Measurements from ENCODE around the gene CD244.

CD244 gene

DNA sequence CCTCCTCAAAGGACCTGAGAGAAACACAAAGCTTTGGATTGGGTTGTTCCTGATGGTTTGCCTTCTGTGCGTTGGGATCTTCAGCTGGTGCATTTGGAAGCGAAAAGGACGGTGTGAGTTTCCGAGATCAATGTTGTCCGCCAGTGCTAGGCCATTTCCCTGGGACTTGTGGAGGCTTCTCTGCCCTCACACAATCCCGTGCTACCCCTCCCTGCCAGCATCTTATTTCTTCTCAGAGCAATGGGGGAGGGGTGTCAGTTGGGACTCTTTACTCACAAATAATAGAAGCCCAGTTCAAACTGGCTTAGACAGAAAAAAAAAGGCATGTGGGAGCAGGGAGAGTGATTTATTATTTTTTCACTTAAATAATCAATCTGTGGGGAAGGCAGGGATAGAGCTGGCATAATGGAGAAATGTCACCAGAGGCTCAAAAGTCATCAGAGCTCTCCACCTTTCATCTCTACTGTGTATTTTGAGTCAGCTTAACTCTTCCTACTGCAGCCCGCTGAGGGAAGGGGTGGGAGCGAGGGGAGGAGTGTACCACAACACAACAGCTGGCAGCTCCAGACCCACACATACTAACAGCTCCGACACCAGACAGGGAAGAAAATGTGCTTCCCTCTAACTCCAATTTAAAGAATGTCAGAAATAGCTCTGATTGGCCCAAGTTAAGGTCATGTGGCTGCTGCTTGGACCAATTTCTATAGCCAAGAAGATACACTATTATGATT, 44.3 kb downstream of the CD244 start:
- Histone ChIP-seq H3K27me3 (ENCODE audit: control insufficient read depth, insufficient read depth, low read length) (no peaks in the 10 kb centered on the region), H3K9me3 (ENCODE audit: control insufficient read depth, low read length) (no peaks in the 10 kb centered on the region), H3K4me3 (ENCODE audit: low read length) (no peak overlapping the region), H3K9ac (ENCODE audit: low read length) (no peak overlapping the region), H3K36me3 (ENCODE audit: control insufficient read depth, insufficient read depth, low read length) (no peaks in the 10 kb centered on the region), H3K4me1 (ENCODE audit: control insufficient read depth, insufficient read depth, low read length) (peaks cover 4% of the 10 kb centered on the region)

GRCh38 chr1:160814856-160815255, 47.8 kb downstream of the CD244 start:
- Histone ChIP-seq H3K4me1 (ENCODE audit: control insufficient read depth, insufficient read depth, low read length) (peaks cover 6% of the 10 kb centered on the region), H3K9me3 (ENCODE audit: control insufficient read depth, low read length) (no peaks in the 10 kb centered on the region), H3K9ac (ENCODE audit: low read length) (no peak overlapping the region), H3K36me3 (ENCODE audit: control insufficient read depth, insufficient read depth, low read length) (no peaks in the 10 kb centered on the region), H3K27me3 (ENCODE audit: control insufficient read depth, insufficient read depth, low read length) (no peaks in the 10 kb centered on the region), H3K4me3 (ENCODE audit: low read length) (no peak overlapping the region)

DNA sequence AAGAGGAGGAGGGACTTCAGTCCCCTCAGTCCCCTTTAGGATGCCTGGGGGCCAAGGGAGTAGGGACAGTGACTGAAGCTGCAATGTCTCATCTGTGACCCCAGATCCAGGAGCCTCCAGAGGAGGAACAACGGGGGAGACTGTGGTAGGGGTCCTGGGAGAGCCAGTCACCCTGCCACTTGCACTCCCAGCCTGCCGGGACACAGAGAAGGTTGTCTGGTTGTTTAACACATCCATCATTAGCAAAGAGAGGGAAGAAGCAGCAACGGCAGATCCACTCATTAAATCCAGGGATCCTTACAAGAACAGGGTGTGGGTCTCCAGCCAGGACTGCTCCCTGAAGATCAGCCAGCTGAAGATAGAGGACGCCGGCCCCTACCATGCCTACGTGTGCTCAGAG, 48.4 kb downstream of the CD244 start:
- Histone ChIP-seq H3K27me3 (ENCODE audit: control insufficient read depth, insufficient read depth, low read length) (no peaks in the 10 kb centered on the region), H3K4me1 (ENCODE audit: control insufficient read depth, insufficient read depth, low read length) (peaks cover 6% of the 10 kb centered on the region), H3K4me3 (ENCODE audit: low read length) (no peak overlapping the region), H3K36me3 (ENCODE audit: control insufficient read depth, insufficient read depth, low read length) (no peaks in the 10 kb centered on the region), H3K9ac (ENCODE audit: low read length) (no peak overlapping the region), H3K9me3 (ENCODE audit: control insufficient read depth, low read length) (no peaks in the 10 kb centered on the region)

DNA sequence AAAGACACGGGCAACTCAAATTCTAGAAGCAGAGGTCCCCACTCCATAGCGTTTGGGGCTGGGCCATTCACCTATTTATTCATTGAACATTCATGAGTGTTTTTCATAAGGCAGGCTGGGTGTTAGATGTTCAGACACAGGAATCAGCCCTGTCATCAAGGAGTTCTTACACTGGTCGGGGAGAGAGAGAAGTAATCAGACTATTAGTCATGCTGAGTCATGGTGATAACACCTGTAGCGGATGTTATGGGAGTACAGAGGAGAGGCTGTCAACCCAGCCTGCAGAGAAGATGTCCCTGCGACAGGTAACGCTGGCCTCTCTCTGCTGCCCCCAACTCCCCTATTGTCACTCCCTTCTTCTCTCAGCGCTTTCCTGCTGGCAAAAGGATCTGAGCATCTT, 49.5 kb downstream of the CD244 start:
- Histone ChIP-seq H3K9ac (ENCODE audit: low read length) (no peak overlapping the region), H3K27me3 (ENCODE audit: control insufficient read depth, insufficient read depth, low read length) (no peaks in the 10 kb centered on the region), H3K4me1 (ENCODE audit: control insufficient read depth, insufficient read depth, low read length) (peaks cover 6% of the 10 kb centered on the region), H3K9me3 (ENCODE audit: control insufficient read depth, low read length) (no peaks in the 10 kb centered on the region), H3K4me3 (ENCODE audit: low read length) (no peak overlapping the region), H3K36me3 (ENCODE audit: control insufficient read depth, insufficient read depth, low read length) (no peaks in the 10 kb centered on the region)

GRCh38 chr1:160811147-160811546, 51.5 kb downstream of the CD244 start:
- Histone ChIP-seq H3K36me3 (ENCODE audit: control insufficient read depth, insufficient read depth, low read length) (no peaks in the 10 kb centered on the region), H3K4me3 (ENCODE audit: low read length) (no peak overlapping the region), H3K4me1 (ENCODE audit: control insufficient read depth, insufficient read depth, low read length) (peaks cover 6% of the 10 kb centered on the region), H3K27me3 (ENCODE audit: control insufficient read depth, insufficient read depth, low read length) (no peaks in the 10 kb centered on the region), H3K9me3 (ENCODE audit: control insufficient read depth, low read length) (no peaks in the 10 kb centered on the region), H3K9ac (ENCODE audit: low read length) (no peak overlapping the region)

- Histone ChIP-seq H3K36me3 (ENCODE audit: control insufficient read depth, insufficient read depth, low read length) (no peaks in the 10 kb centered on the region), H3K9ac (ENCODE audit: low read length) (no peak overlapping the region), H3K9me3 (ENCODE audit: control insufficient read depth, low read length) (no peaks in the 10 kb centered on the region), H3K27me3 (ENCODE audit: control insufficient read depth, insufficient read depth, low read length) (no peaks in the 10 kb centered on the region), H3K4me1 (ENCODE audit: control insufficient read depth, insufficient read depth, low read length) (peaks cover 6% of the 10 kb centered on the region), H3K4me3 (ENCODE audit: low read length) (no peak overlapping the region)
Observed at GRCh38 chr1:160810486-160810885, 52.2 kb downstream of the CD244 start.

- Histone ChIP-seq H3K9me3 (ENCODE audit: control insufficient read depth, low read length) (no peaks in the 10 kb centered on the region), H3K4me3 (ENCODE audit: low read length) (no peak overlapping the region), H3K27me3 (ENCODE audit: control insufficient read depth, insufficient read depth, low read length) (no peaks in the 10 kb centered on the region), H3K4me1 (ENCODE audit: control insufficient read depth, insufficient read depth, low read length) (peaks cover under 1% of the 10 kb centered on the region), H3K36me3 (ENCODE audit: control insufficient read depth, insufficient read depth, low read length) (no peaks in the 10 kb centered on the region), H3K9ac (ENCODE audit: low read length) (no peak overlapping the region)
Observed at GRCh38 chr1:160808289-160808688, 54.4 kb downstream of the CD244 start.

GRCh38 chr1:160807738-160808137, 54.9 kb downstream of the CD244 start:
- H3K4me3 ChIP-seq (ENCODE audit: low read length) = no peak overlapping the region
- no peaks in the 10 kb centered on the region for H3K4me1 ChIP-seq (ENCODE audit: control insufficient read depth, insufficient read depth, low read length)
- H3K9me3 ChIP-seq (ENCODE audit: control insufficient read depth, low read length) = no peaks in the 10 kb centered on the region
- no peak overlapping the region for H3K9ac ChIP-seq (ENCODE audit: low read length)
- no peaks in the 10 kb centered on the region for H3K36me3 ChIP-seq (ENCODE audit: control insufficient read depth, insufficient read depth, low read length)
- H3K27me3 ChIP-seq (ENCODE audit: control insufficient read depth, insufficient read depth, low read length) = no peaks in the 10 kb centered on the region

GRCh38 chr1:160807247-160807646, 55.4 kb downstream of the CD244 start:
- Histone ChIP-seq H3K36me3 (ENCODE audit: control insufficient read depth, insufficient read depth, low read length) (no peaks in the 10 kb centered on the region), H3K4me3 (ENCODE audit: low read length) (no peak overlapping the region), H3K9me3 (ENCODE audit: control insufficient read depth, low read length) (no peaks in the 10 kb centered on the region), H3K4me1 (ENCODE audit: control insufficient read depth, insufficient read depth, low read length) (no peaks in the 10 kb centered on the region), H3K27me3 (ENCODE audit: control insufficient read depth, insufficient read depth, low read length) (no peaks in the 10 kb centered on the region), H3K9ac (ENCODE audit: low read length) (no peak overlapping the region)

- Histone ChIP-seq H3K4me1 (ENCODE audit: control insufficient read depth, insufficient read depth, low read length) (no peaks in the 10 kb centered on the region), H3K9ac (ENCODE audit: low read length) (no peak overlapping the region), H3K27me3 (ENCODE audit: control insufficient read depth, insufficient read depth, low read length) (no peaks in the 10 kb centered on the region), H3K4me3 (ENCODE audit: low read length) (no peak overlapping the region), H3K36me3 (ENCODE audit: control insufficient read depth, insufficient read depth, low read length) (no peaks in the 10 kb centered on the region), H3K9me3 (ENCODE audit: control insufficient read depth, low read length) (no peaks in the 10 kb centered on the region)
Observed at GRCh38 chr1:160806784-160807183, 55.9 kb downstream of the CD244 start.

GRCh38 chr1:160806109-160806665, 56.5 kb downstream of the CD244 start:
- H3K4me1 ChIP-seq (ENCODE audit: control insufficient read depth, insufficient read depth, low read length) = no peaks in the 10 kb centered on the region
- no peaks in the 10 kb centered on the region for H3K27me3 ChIP-seq (ENCODE audit: control insufficient read depth, insufficient read depth, low read length)
- no peaks in the 10 kb centered on the region for H3K36me3 ChIP-seq (ENCODE audit: control insufficient read depth, insufficient read depth, low read length)
- H3K9ac ChIP-seq (ENCODE audit: low read length) = no peak overlapping the region
- no peak overlapping the region for H3K4me3 ChIP-seq (ENCODE audit: low read length)
- no peaks in the 10 kb centered on the region for H3K9me3 ChIP-seq (ENCODE audit: control insufficient read depth, low read length)

DNA sequence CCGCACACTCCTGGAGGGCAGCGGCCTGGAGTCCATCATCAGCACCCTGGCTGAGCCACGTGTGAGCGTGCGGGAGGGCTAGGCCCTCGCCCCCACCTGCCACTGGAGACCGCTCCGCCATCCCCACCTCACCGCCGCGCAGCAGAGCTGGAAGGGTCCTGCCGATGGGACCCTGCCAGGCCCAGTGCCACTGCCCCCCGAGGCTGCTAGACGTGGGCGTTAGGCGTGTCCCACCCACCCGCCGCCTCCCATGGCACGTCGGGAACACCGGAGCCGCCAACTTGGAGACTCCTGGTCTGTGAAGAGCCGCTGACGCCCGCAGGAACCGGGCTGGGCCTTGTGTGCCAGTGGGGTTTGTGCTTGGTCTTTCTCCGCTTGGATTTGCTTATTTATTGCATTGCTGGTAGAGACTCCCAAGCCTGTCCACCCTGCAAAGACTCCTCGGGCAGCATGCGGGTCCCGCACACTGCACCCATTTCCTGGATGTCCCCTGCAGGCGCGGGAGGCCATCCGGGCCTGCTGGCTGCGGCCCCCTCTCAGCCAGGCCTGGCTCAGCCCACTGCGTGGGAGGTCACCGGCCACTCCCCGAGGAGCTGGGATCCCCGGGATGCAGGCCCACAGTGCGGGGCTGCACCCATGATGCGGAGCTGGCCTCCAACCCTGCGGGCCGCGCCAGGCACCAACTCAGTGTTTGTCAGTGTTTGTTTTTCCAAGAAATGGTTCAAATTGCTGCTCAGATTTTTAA, 60.7 kb downstream of the CD244 start:
- no peak overlapping the region for H3K4me3 ChIP-seq (ENCODE audit: low read length)
- no peak overlapping the region for H3K9ac ChIP-seq (ENCODE audit: low read length)
- H3K36me3 ChIP-seq (ENCODE audit: control insufficient read depth, insufficient read depth, low read length) = no peaks in the 10 kb centered on the region
- H3K4me1 ChIP-seq (ENCODE audit: control insufficient read depth, insufficient read depth, low read length) = no peaks in the 10 kb centered on the region
- no peaks in the 10 kb centered on the region for H3K9me3 ChIP-seq (ENCODE audit: control insufficient read depth, low read length)
- no peaks in the 10 kb centered on the region for H3K27me3 ChIP-seq (ENCODE audit: control insufficient read depth, insufficient read depth, low read length)

Data from mucosa of stomach (tissue), 1 donor.